ENCODE measurements around the gene EIPR1. TPM values are rescaled to one million over a fixed set of nuclear protein-coding genes. Genes with fewer than 3 reads are reported as not detected.

EIPR1 gene
- polyA plus RNA-seq, 2 of the 4 experiments (the other 2 are of a cell fraction) = 55.0 to 65.0 TPM

- POLR2A ChIA-PET = no interaction called here
- H3K4me2 ChIP-seq = no peak overlapping the region
- WGBS (ENCODE audit: missing lambda C conversion rate) = 95% methylated on average over 29 of the region's 29 CpGs
Observed at GRCh38 chr2:3389193-3389592, 11.6 kb upstream of the EIPR1 start.

GRCh38 chr2:3388412-3388738 lies 10.8 kb upstream of the EIPR1 start:
- FAIRE-seq (no peak), DNase-seq (ENCODE audit: low read depth in 1 of 2, low spot score in 1 of 2) (no peak), ATAC-seq (no peak)
- H3K4me2 ChIP-seq = no peak overlapping the region
- CTCF ChIA-PET = interaction anchor here (0.9 to 1.4 kb wide), 3 partner anchors 9 to 74 kb away, joined by 3 to 6 read pairs (median 3); partner anchors contain the start of gene TRAPPC12
- TF ChIP-seq CHD4 (IDR thresholded peaks at IDR 0.05; ENCODE audit: borderline replicate concordance) (no peak), ZNF302 (CRISPR knock-in tag; IDR thresholded peaks at IDR 0.05) (no peak), ZSCAN20 (CRISPR knock-in tag; IDR thresholded peaks at IDR 0.05) (no peak), HEYL (CRISPR knock-in tag; IDR thresholded peaks at IDR 0.05) (no peak), TFCP2L1 (CRISPR knock-in tag; IDR thresholded peaks at IDR 0.05) (no peak), CEBPB (IDR thresholded peaks at IDR 0.05) (no peak), MAX (IDR thresholded peaks at IDR 0.05) (no peak), RARB (CRISPR knock-in tag; IDR thresholded peaks at IDR 0.05) (no peak), REST (IDR thresholded peaks at IDR 0.05) (no peak), KDM1A (IDR thresholded peaks at IDR 0.05; ENCODE audit: low read depth) (no peak), EHF (CRISPR knock-in tag; IDR thresholded peaks at IDR 0.05) (no peak), MAZ (IDR thresholded peaks at IDR 0.05; ENCODE audit: borderline replicate concordance, low read depth, low read length) (no peak), CBX2 (IDR thresholded peaks at IDR 0.05; ENCODE audit: borderline replicate concordance, low read depth) (no peak), CTCF (IDR thresholded peaks at IDR 0.05) (no peak), NPAS2 (CRISPR knock-in tag; IDR thresholded peaks at IDR 0.05; ENCODE audit: borderline replicate concordance) (no peak), MYC (IDR thresholded peaks at IDR 0.05; ENCODE audit: borderline replicate concordance, low read length) (no peak)
- POLR2A ChIA-PET = no interaction called here
- H3K27ac ChIP-seq = no peak overlapping the region
- no peaks in the 10 kb centered on the region for H3K4me1 ChIP-seq
- no peaks in the 10 kb centered on the region for H3K9me3 ChIP-seq
- no peak overlapping the region for H3K4me3 ChIP-seq
- 98% methylated on average over 21 of the region's 31 CpGs for WGBS (ENCODE audit: missing lambda C conversion rate)

More at GRCh38 chr2:3389193-3389592, 11.6 kb upstream of the EIPR1 start:
- no peaks in the 10 kb centered on the region for H3K9me3 ChIP-seq
- CTCF ChIA-PET = interaction anchor here (0.9 to 1.3 kb wide), 2 partner anchors 10 to 35 kb away, joined by 3 to 6 read pairs; partner anchors contain the start of gene TRAPPC12
- FAIRE-seq (no peak), DNase-seq (ENCODE audit: low read depth in 1 of 2, low spot score in 1 of 2) (no peak), ATAC-seq (no peak)
- no peaks in the 10 kb centered on the region for H3K4me1 ChIP-seq
- H3K27ac ChIP-seq = no peak overlapping the region
- TF ChIP-seq JUN (IDR thresholded peaks at IDR 0.05) (no peak), CEBPB (IDR thresholded peaks at IDR 0.05) (no peak), ATOH8 (CRISPR knock-in tag; IDR thresholded peaks at IDR 0.05; ENCODE audit: low read depth) (no peak), E2F6 (IDR thresholded peaks at IDR 0.05; ENCODE audit: borderline replicate concordance, low read depth) (no peak), BHLHE40 (IDR thresholded peaks at IDR 0.05; ENCODE audit: low read depth, low read length) (no peak), NFE2L2 (conservative IDR thresholded peaks at IDR 0.05; ENCODE audit: low read length) (no peak), ESRRA (IDR thresholded peaks at IDR 0.05; ENCODE audit: borderline replicate concordance, low read length) (no peak), HOXB13 (CRISPR knock-in tag; IDR thresholded peaks at IDR 0.05; ENCODE audit: low read depth) (no peak), NR3C1 (IDR thresholded peaks at IDR 0.05) (no peak), HEYL (CRISPR knock-in tag; IDR thresholded peaks at IDR 0.05) (no peak), TFCP2L1 (CRISPR knock-in tag; IDR thresholded peaks at IDR 0.05) (no peak), PHF8 (IDR thresholded peaks at IDR 0.05; ENCODE audit: borderline replicate concordance, low read depth) (no peak), HES2 (IDR thresholded peaks at IDR 0.05) (no peak), ZSCAN20 (CRISPR knock-in tag; IDR thresholded peaks at IDR 0.05) (no peak), EP300 (IDR thresholded peaks at IDR 0.05) (no peak), SMC3 (IDR thresholded peaks at IDR 0.05) (no peak), FOSB (CRISPR knock-in tag; IDR thresholded peaks at IDR 0.05) (no peak), ZC3H11A (IDR thresholded peaks at IDR 0.05) (no peak), KDM1A (IDR thresholded peaks at IDR 0.05; ENCODE audit: low read depth) (no peak), MAZ (IDR thresholded peaks at IDR 0.05; ENCODE audit: borderline replicate concordance, low read depth, low read length) (no peak)
- H3K4me3 ChIP-seq = no peak overlapping the region
